GM12874 (cell line): ENCODE data around the gene KCNT1.

Source experiments
- TF ChIP-seq, protein P1 (sequence below): IDR thresholded peaks from 2 replicates; pipeline ENCODE4 v1.5.1; 2011; ENCODE audit warnings: low read depth, mild to moderate bottlenecking, control low read depth, low read length, moderate library complexity; ENCODE audit not compliant: insufficient read depth

KCNT1 gene

GRCh38 chr9:135711881-135712280, 9.9 kb downstream of the KCNT1 start:
- TF ChIP-seq, protein P1, sequence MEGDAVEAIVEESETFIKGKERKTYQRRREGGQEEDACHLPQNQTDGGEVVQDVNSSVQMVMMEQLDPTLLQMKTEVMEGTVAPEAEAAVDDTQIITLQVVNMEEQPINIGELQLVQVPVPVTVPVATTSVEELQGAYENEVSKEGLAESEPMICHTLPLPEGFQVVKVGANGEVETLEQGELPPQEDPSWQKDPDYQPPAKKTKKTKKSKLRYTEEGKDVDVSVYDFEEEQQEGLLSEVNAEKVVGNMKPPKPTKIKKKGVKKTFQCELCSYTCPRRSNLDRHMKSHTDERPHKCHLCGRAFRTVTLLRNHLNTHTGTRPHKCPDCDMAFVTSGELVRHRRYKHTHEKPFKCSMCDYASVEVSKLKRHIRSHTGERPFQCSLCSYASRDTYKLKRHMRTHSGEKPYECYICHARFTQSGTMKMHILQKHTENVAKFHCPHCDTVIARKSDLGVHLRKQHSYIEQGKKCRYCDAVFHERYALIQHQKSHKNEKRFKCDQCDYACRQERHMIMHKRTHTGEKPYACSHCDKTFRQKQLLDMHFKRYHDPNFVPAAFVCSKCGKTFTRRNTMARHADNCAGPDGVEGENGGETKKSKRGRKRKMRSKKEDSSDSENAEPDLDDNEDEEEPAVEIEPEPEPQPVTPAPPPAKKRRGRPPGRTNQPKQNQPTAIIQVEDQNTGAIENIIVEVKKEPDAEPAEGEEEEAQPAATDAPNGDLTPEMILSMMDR = no peak

DNA sequence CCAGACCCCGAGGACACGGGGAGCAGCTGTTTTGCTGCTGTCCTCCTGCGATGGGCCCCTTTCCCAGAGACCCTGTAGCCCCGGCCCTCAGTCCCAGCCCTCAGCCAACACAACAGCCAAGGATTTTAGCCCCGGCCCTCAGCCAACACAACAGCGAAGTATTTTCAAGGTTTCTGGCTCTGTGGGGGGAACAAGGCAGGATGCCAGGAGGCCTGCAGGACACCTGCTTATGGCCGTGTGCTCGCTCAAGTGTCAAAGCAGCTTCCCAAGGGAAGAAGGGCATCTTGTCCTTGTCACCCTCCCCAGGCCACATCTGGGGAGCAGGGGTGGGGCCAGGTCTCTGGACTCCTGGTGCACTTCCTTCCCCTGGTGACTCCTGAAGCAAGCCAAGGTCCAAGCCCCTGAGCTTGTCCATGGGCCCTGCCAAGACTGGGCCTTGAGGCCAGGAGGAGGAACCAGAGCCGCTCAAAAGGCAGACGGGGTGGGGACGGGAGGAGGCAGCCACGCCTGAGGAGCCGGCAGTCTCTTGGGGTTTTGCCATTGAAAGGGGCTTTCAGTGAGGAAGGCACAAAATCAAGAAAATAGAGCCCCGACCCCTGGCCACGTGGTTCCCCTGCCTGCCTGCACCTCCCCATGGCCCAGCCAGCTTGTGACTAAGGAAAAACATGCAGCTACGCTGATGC, 10.8 kb downstream of the KCNT1 start:
- TF ChIP-seq, protein P1 = no peak

GRCh38 chr9:135714242-135715055, 12.5 kb downstream of the KCNT1 start:
- TF ChIP-seq, protein P1 = no peak

DNA sequence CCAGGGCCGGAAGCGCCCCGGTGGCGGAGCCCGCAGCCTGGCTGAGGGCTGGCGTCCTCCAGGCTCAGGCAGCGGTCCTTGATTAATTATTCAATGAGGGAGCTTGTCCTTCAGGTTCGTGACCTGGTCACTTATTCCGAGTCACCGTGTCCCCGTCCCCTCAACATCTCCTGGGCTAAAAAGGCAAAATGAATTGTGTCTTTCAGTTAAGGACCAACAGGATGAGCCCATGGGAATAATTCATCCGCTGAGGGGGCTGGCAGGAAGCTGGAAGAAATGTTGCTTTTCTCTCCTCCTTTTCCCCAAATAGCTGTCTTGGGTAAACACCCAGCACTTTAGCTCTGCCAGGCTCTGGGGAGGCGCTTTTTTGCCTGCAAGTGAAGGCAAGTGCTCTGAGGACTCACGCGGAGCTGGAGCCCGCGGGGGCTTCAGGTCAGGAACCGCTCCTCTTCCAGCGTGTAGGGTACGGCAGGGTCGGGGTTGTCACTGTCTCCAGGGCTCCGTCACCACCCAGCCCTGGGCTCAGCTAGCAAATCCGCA, 13.1 kb downstream of the KCNT1 start:
- TF ChIP-seq, protein P1 = no peak

GRCh38 chr9:135716045-135716444, 14.1 kb downstream of the KCNT1 start:
- TF ChIP-seq, protein P1 = no peak

DNA sequence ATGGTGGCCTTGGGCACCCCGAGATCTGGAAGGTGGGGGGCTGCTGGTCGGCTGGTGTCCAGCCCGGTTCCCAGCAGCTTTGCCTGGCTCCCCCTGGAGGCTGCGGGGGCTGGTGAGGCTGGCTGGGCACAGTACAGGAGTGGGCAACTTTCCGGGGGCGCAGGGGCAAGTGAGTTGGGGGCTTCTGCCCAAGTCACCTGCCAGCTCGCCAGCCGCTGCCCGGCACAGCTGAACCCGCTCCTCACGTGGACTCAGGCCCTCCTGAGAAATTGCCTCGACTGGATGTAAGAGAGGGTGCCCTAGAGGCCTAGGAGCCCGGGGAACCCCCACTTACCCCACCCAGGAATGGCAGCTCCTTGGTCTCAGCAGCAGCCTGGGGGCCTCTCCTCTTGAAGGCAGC, 15.4 kb downstream of the KCNT1 start:
- TF ChIP-seq, protein P1 = no peak

GRCh38 chr9:135718616-135719015, 16.6 kb downstream of the KCNT1 start:
- TF ChIP-seq, protein P1 = no peak
